Common myeloid progenitor, CD34-positive (primary cell): ENCODE results near the gene CARD8.

Experiments used
- CTCF ChIA-PET: fragments of 350-600 bp; sonication (Branson Sonifier 250); formaldehyde crosslinking; loops from one replicate; lab custom pipeline; 2021; ENCODE audit warnings: antibody characterized with exemption; lab: Charles Lee
- POLR2A ChIA-PET: fragments of 350-600 bp; sonication (Branson Sonifier 250); formaldehyde crosslinking; loops from one replicate; lab custom pipeline; 2021; ENCODE audit warnings: antibody characterized with exemption; lab: Charles Lee
- DNase-seq, 3 donors: peaks; one replicate each; pipeline versions ENCODE4 v3.0.0 to v3.0.0-alpha.2; 2013
- H3K27ac ChIP-seq, 2 experiments: 1 replicate in 1 of 2; 2 replicates in 1 of 2; pipeline ENCODE4 v1.7.0; 2013; ENCODE audit warnings: inconsistent platforms in 2 of 2, low read length in 2 of 2, mild to moderate bottlenecking in 2 of 2, low read depth in 1 of 2, moderate library complexity in 1 of 2; ENCODE audit not compliant: severe bottlenecking in 2 of 2, insufficient read depth in 1 of 2, poor library complexity in 1 of 2
- H3K27me3 ChIP-seq, 5 experiments: replicated peaks in 2 of 5; 1 replicate in 3 of 5; 2 replicates in 2 of 5; pipeline versions ENCODE4 v1.6.1 to v1.7.0; 2013; ENCODE audit warnings: low read length in 4 of 5, mild to moderate bottlenecking in 2 of 5, moderate library complexity in 2 of 5, inconsistent platforms in 1 of 5; ENCODE audit not compliant: insufficient read depth in 5 of 5, control insufficient read depth in 4 of 5
- H3K36me3 ChIP-seq, 4 experiments: 1 replicate in 2 of 4; 2 replicates in 2 of 4; pipeline versions ENCODE4 v1.6.1 to v1.7.0; 2013; ENCODE audit warnings: low read length in 3 of 4, control low read depth in 1 of 4, mild to moderate bottlenecking in 1 of 4; ENCODE audit not compliant: control insufficient read depth in 4 of 4, insufficient read depth in 4 of 4
- H3K4me1 ChIP-seq, 4 experiments: 1 replicate in 3 of 4; 2 replicates in 1 of 4; pipeline versions ENCODE4 v1.6.1 to v1.7.1; 2013; ENCODE audit warnings: low read length in 3 of 4, mild to moderate bottlenecking in 3 of 4, control low read depth in 1 of 4, inconsistent platforms in 1 of 4, moderate library complexity in 1 of 4; ENCODE audit not compliant: control insufficient read depth in 4 of 4, insufficient read depth in 4 of 4; ENCODE audit errors: control extremely low read depth in 1 of 4
- H3K4me3 ChIP-seq, 7 experiments: 1 replicate in 4 of 7; 2 replicates in 3 of 7; pipeline versions ENCODE4 v1.5.1 to v1.7.0; 2013; ENCODE audit warnings: mild to moderate bottlenecking in 7 of 7, low read length in 6 of 7, moderate library complexity in 6 of 7, inconsistent platforms in 2 of 7, low read depth in 2 of 7, control low read depth in 1 of 7; ENCODE audit not compliant: insufficient read depth in 4 of 7, control insufficient read depth in 1 of 7; ENCODE audit errors: extremely low read depth in 1 of 7
- H3K9me3 ChIP-seq, 5 experiments: 1 replicate in 4 of 5; 2 replicates in 1 of 5; pipeline versions ENCODE4 v1.6.1 to v1.7.1; 2013; ENCODE audit warnings: low read length in 4 of 5, mild to moderate bottlenecking in 2 of 5, inconsistent platforms in 1 of 5, low read depth in 1 of 5, moderate library complexity in 1 of 5; ENCODE audit not compliant: control insufficient read depth in 4 of 5, insufficient read depth in 2 of 5; ENCODE audit errors: control extremely low read depth in 1 of 5
- WGBS: methylation state at CpG from one replicate; pipeline ENCODE4 v1.1.5; 2013; ENCODE audit not compliant: insufficient coverage; 5-methylcytosine and 5-hydroxymethylcytosine counted together

The CARD8 gene

GRCh38 chr19:48203794-48204628 is 51.7 kb downstream of the CARD8 start:
- CTCF ChIA-PET = interaction anchor here (0.7 to 2.1 kb wide), 14 partner anchors 8 to 857 kb away, joined by 3 to 11 read pairs (median 4); partner anchors contain the start of gene ZSWIM9
- peak; percentile 93 to 97 (median 97) for DNase-seq
- Histone ChIP-seq H3K4me3 (peak overlapping the region; percentile 57 to 93 (median 78)), H3K36me3 (peaks cover 0 to 8% (median under 1%) of the 10 kb centered on the region in 4 experiments), H3K27ac (peak overlapping the region; percentile 46 to 77), H3K27me3 (no peaks in the 10 kb centered on the region), H3K9me3 (no peaks in the 10 kb centered on the region), H3K4me1 (peaks cover 13 to 30% (median 20%) of the 10 kb centered on the region in 4 experiments)
- WGBS = 0% methylated on average over 33 of the region's 34 CpGs
- POLR2A ChIA-PET = interaction anchor here (0.6 to 1.1 kb wide), 3 partner anchors 52 to 94 kb away, joined by 3 to 5 read pairs (median 4); partner anchors contain the start of gene CARD8

- no peaks in the 10 kb centered on the region for H3K9me3 ChIP-seq
- peak in 2 of 3 donors; percentile 21 to 26 for DNase-seq
- peak overlapping the region; percentile 34 to 77 for H3K27ac ChIP-seq
- WGBS = 0% methylated on average over 2 of the region's 5 CpGs
- peak overlapping the region; percentile 57 to 93 (median 78) for H3K4me3 ChIP-seq
- ChIA-PET POLR2A (interaction anchor here (0.6 to 1.1 kb wide), 2 partner anchors 52 to 53 kb away, joined by 4 to 5 read pairs; partner anchors contain the start of gene CARD8), CTCF (interaction anchor here (0.7 to 2.1 kb wide), 12 partner anchors 9 to 856 kb away, joined by 3 to 11 read pairs (median 3); partner anchors contain the start of gene ZSWIM9)
- H3K4me1 ChIP-seq = peaks cover 13 to 30% (median 20%) of the 10 kb centered on the region in 4 experiments
- H3K27me3 ChIP-seq = no peaks in the 10 kb centered on the region
- peaks cover 0 to 7% (median under 1%) of the 10 kb centered on the region in 4 experiments for H3K36me3 ChIP-seq
Observed at GRCh38 chr19:48203222-48203793, 52.4 kb downstream of the CARD8 start.

- 74% methylated on average over 12 of the region's 13 CpGs for WGBS
- peaks cover 0 to 9% (median 7%) of the 10 kb centered on the region in 4 experiments for H3K4me1 ChIP-seq
- H3K27ac ChIP-seq = no peak overlapping the region
- H3K9me3 ChIP-seq = no peaks in the 10 kb centered on the region
- no peak for DNase-seq
- peaks cover 0 to 7% (median under 1%) of the 10 kb centered on the region in 4 experiments for H3K36me3 ChIP-seq
- no peak overlapping the region for H3K4me3 ChIP-seq
- no peaks in the 10 kb centered on the region for H3K27me3 ChIP-seq
- CTCF ChIA-PET = interaction anchor here (0.7 to 0.9 kb wide), 2 partner anchors 12 to 67 kb away, joined by 3 to 4 read pairs; no protein-coding TSS in a partner anchor
- POLR2A ChIA-PET = no interaction called here
Observed at GRCh38 chr19:48196933-48197665, 58.6 kb downstream of the CARD8 start.

GRCh38 chr19:48196321-48196763 is 59.4 kb downstream of the CARD8 start:
- Histone ChIP-seq H3K9me3 (no peaks in the 10 kb centered on the region), H3K4me1 (peaks cover 0 to 9% (median 4%) of the 10 kb centered on the region in 4 experiments), H3K27ac (no peak overlapping the region), H3K4me3 (no peak overlapping the region), H3K36me3 (peaks cover 0 to 7% (median 3%) of the 10 kb centered on the region in 4 experiments), H3K27me3 (no peaks in the 10 kb centered on the region)
- no peak for DNase-seq
- ChIA-PET POLR2A (no interaction called here), CTCF (interaction anchor here (0.9 kb wide), 1 partner anchor 8 kb away, joined by 4 read pairs; no protein-coding TSS in a partner anchor)
- WGBS = 86% methylated on average over 19 of the region's 23 CpGs

GRCh38 chr19:48194844-48195830 is 60.6 kb downstream of the CARD8 start:
- DNase-seq = no peak
- H3K9me3 ChIP-seq = no peaks in the 10 kb centered on the region
- H3K4me3 ChIP-seq = no peak overlapping the region
- ChIA-PET POLR2A (no interaction called here), CTCF (interaction anchor here (0.6 to 1.9 kb wide), 7 partner anchors 8 to 117 kb away, joined by 3 to 11 read pairs (median 3); no protein-coding TSS in a partner anchor)
- H3K4me1 ChIP-seq = peaks cover 0 to 9% (median 4%) of the 10 kb centered on the region in 4 experiments
- 81% methylated on average over 77 of the region's 95 CpGs for WGBS
- no peaks in the 10 kb centered on the region for H3K27me3 ChIP-seq
- no peak overlapping the region for H3K27ac ChIP-seq
- H3K36me3 ChIP-seq = peaks cover 0 to 7% (median 4%) of the 10 kb centered on the region in 4 experiments
